GM19099 (cell line): ENCODE results near the gene CRABP1.

Source experiments
- POLR2A ChIP-seq: IDR thresholded peaks from 3 replicates; pipeline ENCODE4 v1.6.1; 2011; ENCODE audit warnings: low read depth; ENCODE audit not compliant: insufficient read length; ENCODE audit errors: extremely low read depth

The CRABP1 gene

DNA sequence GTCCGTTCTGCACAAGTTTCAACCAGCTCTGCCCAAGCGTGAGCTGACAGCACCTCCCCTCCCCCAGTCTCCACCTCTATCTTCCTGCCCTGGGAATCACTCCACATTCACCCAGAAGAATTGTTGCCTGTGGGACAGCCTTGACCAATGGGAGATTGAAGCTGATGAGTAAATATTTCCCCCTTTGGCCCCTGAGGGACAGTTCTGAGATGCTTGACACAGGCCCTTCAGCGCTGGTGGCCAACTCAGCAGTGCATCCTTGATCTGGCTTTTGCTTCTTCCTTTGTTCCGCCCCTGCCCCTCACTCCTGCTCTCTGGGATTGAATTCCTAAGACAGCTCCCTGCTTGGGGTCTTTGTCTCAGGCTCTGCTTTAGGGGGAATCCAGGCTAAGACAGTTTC is 27.6 kb upstream of the CRABP1 start:
- no peak for TF ChIP-seq POLR2A

DNA sequence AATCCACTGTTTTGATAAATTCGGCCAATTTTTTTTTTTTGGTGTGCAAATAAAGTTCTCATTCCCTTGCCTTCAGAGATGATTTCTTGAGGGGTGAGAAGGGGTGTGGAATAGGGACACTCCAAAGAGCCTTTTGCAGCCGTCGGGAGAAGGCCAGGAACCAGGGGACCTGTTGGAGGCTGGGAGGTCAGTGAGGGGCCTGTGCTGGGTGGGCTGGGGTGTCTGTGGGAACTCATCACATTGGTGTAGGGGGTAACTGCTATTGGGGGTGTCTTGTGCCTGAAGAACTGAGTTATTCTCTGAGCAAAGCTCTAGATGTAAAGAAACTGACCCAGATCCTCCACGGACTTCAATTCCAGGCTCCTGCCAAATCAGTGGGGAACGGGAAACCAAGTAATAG is 27.2 kb upstream of the CRABP1 start:
- TF ChIP-seq POLR2A, result no peak

- TF ChIP-seq POLR2A, result no peak
Measured at GRCh38 chr15:78313383-78313782, 26.8 kb upstream of the CRABP1 start.

DNA sequence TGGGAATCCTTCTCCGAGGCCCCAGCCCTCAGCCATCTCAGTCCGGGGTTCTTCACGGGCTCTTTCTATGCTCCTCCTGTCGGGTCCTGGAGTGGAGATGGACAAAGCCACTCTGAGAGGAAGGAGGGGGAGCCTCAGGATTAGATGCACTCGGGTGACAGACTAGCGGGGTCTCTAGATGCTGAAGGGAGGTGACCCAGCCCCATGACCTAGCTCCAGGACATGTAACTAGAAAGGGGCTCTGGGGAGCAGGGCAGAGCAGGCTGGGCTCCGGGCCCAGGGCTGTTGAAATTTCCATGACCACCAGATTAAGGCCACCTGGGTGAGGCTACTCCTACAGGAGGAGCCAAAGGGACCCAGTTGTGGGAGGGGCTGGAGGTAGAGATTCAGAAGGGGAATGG is 26.0 kb upstream of the CRABP1 start:
- TF ChIP-seq POLR2A, result no peak

- no peak for TF ChIP-seq POLR2A
Measured at GRCh38 chr15:78315686-78316282, 24.4 kb upstream of the CRABP1 start.

DNA sequence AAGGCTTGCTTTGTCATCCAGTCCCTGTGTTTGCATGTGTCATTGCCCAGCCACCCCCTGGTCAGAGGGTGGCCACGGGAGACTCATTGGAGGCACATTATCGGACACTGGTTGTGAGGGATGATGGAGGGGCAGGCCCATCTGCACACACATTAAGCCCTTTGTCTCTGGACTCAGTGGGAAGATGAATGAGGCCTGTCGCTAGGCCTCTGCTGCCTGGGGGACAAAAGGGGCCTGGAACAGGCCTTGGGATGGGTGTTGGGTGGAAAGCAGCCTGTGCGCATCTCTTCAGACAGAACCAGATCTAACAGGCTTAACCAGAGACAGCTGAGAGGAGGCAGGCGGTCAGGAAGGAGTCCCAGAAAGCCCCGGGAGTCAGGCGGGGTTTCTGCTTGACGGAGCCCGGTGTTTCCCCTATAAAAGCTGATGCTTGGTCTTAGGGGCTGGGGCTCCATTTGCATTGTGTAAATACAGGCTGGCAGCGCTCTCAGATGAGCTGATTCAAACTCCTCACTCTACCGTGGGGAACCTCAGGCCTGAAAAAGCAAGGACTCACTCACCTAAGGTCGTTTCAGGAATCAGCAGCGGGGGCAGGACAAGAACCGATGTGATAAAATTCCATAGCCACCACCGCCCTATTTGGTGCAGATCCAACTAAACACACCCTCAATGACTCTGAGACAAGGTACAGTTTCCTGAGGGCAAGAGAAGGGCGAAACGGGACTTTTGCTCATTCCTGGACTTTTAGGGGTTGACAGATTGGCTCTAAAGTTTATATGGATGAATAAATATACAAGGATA is 23.7 kb upstream of the CRABP1 start:
- peak; percentile 25 for TF ChIP-seq POLR2A

DNA sequence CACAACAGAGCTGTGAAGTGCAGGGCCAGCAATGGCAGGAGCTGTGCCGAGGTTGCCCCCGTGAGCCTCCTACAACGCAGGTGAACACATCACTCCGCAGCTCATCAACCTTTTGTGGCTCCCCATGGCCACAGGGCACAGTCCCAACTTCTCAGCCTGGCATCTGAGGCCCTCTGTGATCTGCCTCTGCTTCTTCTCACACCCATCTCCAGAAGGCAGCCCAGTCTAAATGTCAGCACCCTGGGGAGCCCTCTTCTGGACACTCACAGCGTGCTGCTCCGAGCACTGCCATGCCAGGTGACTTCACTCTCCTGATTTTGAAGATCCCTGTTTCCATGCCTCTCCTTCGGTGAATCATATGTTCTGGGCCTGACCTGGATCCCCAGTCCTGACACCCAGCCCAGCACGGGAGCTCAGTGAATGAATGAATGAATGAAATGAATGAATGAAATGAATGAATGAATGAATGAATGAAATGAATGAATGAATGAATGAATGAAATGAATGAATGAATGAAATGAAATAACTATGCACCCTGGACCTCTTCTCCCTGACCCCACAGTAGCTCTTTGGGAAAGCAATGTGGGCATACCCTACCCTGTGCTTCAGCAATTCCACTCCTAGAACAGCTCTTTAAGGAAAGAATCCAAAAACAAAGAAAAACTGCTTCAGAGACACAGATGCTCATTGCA is 22.9 kb upstream of the CRABP1 start:
- TF ChIP-seq POLR2A, result no peak

DNA sequence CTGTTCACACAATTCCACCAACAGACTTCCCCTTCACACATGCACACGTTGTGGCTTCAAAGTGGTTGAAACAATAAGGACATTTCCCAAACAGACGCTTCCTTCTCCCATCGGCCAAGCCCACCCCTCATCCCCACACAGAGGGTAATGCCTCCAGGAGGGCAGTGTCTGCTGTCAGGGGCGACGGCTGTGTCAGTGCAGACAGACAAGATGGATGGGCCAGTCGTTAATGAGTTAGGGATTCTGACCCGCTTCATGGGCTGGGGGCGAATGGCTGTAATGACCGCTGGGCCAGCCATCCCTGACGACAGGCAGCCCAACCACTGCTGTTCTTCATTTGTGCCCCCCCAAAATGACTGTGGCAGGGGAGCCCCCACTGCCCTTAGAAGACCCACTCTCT is 20.6 kb upstream of the CRABP1 start:
- no peak for TF ChIP-seq POLR2A

DNA sequence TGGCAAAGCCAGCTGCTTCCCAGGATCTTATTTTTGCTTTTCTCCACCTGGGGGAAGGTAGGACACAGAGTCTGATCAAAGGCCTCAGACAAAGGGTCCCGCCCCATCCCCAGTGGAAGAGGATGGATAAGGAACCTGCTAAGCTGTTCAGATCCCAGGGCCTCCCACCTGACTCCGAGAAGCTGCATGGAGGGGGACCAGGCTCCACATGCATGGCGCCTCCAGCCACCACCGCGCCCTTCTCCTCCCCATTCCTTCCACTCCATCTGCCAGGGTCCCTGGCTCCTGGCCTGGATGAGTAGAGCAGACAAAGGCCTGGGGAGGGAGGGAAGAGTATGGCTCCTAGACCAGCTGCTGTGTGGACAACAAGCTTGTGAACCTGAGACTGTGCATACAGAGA is 20.0 kb upstream of the CRABP1 start:
- no peak for TF ChIP-seq POLR2A

- TF ChIP-seq POLR2A, result no peak
Measured at GRCh38 chr15:78321041-78321570, 19.0 kb upstream of the CRABP1 start.

DNA sequence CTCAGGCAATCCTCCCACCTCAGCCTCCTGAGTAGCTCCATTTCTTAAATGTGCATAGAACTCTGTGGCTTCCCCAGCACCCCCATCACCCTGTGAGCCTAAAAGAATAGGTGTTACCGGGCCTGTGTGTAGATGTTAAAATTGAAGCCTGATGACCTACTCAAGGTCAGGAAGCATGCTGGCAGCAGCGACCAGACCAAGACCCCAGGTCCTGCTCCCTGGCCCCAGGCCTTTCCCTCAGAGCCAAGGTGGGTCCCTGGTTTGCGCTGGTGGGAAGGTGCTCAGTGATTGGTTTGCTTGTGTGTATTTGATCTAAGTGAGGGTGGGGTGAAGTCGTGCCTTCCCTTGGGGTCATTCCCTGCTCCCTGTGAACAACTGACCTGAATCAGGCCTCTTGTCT is 18.4 kb upstream of the CRABP1 start:
- TF ChIP-seq POLR2A, result no peak

DNA sequence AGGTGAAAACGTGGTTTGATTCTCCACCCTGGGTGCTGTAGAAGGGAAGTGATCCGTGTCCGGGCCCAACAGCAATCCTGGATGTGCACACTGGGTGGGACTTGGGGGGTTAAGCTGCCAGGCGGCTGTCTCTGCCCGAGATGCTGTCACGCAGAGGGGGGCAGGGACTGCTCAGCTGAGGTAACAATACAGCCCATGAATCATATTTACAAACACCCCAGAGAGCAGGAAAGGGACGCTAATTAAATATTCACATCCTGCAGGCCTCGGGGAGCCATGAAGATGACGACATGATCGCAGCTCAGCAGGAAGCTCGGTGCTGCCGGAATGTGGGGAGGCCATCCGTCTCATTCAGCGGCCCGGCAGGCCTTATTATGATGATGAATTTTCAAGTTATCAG is 17.9 kb upstream of the CRABP1 start:
- TF ChIP-seq POLR2A, result no peak

DNA sequence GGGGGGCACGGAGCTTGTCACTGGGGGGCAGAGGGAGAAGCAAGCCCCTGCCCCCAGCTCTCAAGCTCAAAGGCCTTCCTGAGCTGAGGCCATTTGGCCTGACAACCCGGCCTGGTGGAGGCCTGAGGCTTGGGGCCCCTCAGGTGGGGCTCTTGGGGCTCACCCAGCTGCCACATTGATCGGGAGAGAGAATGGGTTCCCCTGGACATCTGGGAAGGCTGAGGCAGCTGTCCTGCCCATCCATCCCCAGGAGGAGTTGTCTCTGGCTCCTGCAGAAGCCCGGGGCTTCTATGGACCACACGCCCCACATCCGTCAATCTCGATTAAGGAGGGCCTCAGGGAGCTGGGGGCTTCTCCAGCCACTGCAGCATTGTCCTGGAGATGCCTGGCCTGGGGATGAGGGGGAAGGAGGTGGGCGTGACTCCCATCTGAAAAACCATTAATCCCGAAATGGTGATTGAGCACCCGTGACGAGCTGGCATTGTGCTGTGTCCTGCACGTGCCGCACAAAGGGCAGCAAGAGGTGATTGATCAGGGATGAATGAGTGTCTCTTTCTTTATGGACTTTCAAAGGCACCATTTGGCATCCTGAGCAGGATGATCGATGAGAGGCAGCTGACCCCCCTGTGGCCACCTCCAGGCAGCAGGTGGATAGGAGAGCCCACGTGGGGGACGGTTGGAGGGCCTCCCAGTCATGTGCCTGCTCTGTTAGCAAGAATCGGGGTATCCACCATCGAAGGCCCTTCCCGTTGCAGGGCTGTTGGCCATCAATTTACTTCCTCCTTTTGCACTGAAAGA is 17.2 kb upstream of the CRABP1 start:
- TF ChIP-seq POLR2A, result no peak

GRCh38 chr15:78323693-78324092 is 16.5 kb upstream of the CRABP1 start:
- no peak for TF ChIP-seq POLR2A

GRCh38 chr15:78324144-78324543 is 16.0 kb upstream of the CRABP1 start:
- TF ChIP-seq POLR2A, result no peak

DNA sequence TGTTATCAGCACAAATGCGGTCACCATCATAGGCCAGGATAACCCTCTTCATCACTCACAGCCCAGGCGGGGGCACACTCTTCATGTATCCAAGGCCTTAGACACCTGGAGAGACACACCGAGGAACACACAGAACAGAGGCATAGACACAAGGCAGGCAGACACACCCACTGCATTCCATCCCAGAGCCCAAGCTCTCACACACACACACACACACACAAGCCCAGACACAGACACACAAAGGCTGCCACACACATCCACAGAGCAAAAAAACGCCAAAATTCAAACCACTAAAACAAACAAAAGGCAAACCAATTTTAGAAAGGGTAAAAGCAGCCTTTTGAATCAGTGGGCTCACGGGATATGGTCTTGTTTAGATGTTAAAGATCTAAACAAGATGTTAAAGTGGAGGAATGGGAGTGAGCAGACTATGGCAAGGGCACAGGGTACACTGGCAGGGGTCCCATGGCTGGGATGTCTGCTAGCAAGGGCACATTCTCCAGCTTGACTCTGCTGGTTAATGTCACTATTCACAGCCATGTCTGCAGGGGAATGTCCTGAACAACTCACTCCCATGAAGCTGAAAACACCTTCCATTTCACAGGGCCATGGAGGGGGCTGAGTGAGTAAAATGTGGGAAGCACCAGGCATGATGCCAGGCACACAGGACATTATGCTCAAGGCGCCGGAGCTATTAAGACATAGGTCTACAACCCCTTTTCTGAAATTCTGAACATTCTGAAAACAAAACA is 14.9 kb upstream of the CRABP1 start:
- TF ChIP-seq POLR2A, result no peak
